Subcutaneous abdominal adipose tissue (tissue), 5 donors: ENCODE results near the gene F9.

Experiments used
- H3K27ac ChIP-seq: one replicate; pipeline ENCODE4 v1.7.0; 2013; ENCODE audit warnings: low read depth, mild to moderate bottlenecking, inconsistent platforms, low read length, moderate library complexity
- H3K27me3 ChIP-seq, 5 donors: one replicate each; pipeline ENCODE4 v1.7.0; 2013; ENCODE audit warnings: low read length in 5 of 5, inconsistent platforms in 1 of 5; ENCODE audit not compliant: control insufficient read depth in 5 of 5, insufficient read depth in 4 of 5
- H3K36me3 ChIP-seq, 5 donors: one replicate each; pipeline ENCODE4 v1.7.0; 2013; ENCODE audit warnings: low read length in 5 of 5; ENCODE audit not compliant: control insufficient read depth in 5 of 5, insufficient read depth in 5 of 5
- H3K4me1 ChIP-seq, 5 donors: one replicate each; pipeline ENCODE4 v1.7.0; 2013; ENCODE audit warnings: low read length in 5 of 5, mild to moderate bottlenecking in 3 of 5, moderate library complexity in 1 of 5; ENCODE audit not compliant: control insufficient read depth in 5 of 5, insufficient read depth in 5 of 5
- H3K4me3 ChIP-seq, 5 donors: one replicate each; pipeline ENCODE4 v1.7.0; 2013; ENCODE audit warnings: low read length in 5 of 5, low read depth in 1 of 5
- H3K9ac ChIP-seq, 5 donors: one replicate each; pipeline ENCODE4 v1.7.0; 2013; ENCODE audit warnings: low read length in 5 of 5, mild to moderate bottlenecking in 4 of 5, moderate library complexity in 3 of 5
- H3K9me3 ChIP-seq, 5 donors: one replicate each; pipeline ENCODE4 v1.7.0; 2013; ENCODE audit warnings: low read length in 5 of 5; ENCODE audit not compliant: control insufficient read depth in 5 of 5
- donor health status: healthy.
- donor health status: healthy.
- donor health status: healthy.
- donor health status: healthy.
- donor health status: healthy.

Gene F9

GRCh38 chrX:139566981-139567380 is 36.4 kb downstream of the F9 start:
- Histone ChIP-seq H3K9me3 (no peaks in the 10 kb centered on the region), H3K9ac (no peak overlapping the region)

GRCh38 chrX:139581068-139581467 is 50.5 kb downstream of the F9 start:
- H3K4me1 ChIP-seq, result peaks cover 0 to 3% (median 0%) of the 10 kb centered on the region in 5 donors
- no peak overlapping the region for H3K27ac ChIP-seq
- no peak overlapping the region for H3K9ac ChIP-seq
- peaks cover 0 to 5% (median 3%) of the 10 kb centered on the region in 5 donors for H3K27me3 ChIP-seq
- no peaks in the 10 kb centered on the region for H3K36me3 ChIP-seq
- H3K9me3 ChIP-seq, result no peaks in the 10 kb centered on the region
- H3K4me3 ChIP-seq, result no peak overlapping the region

More at GRCh38 chrX:139566981-139567380, 36.4 kb downstream of the F9 start:
- Histone ChIP-seq H3K4me1 (no peaks in the 10 kb centered on the region), H3K4me3 (no peak overlapping the region), H3K27ac (no peak overlapping the region), H3K36me3 (no peaks in the 10 kb centered on the region), H3K27me3 (peaks cover 0 to 4% (median 0%) of the 10 kb centered on the region in 5 donors)

GRCh38 chrX:139585613-139586012 is 55.1 kb downstream of the F9 start:
- Histone ChIP-seq H3K27ac (no peak overlapping the region), H3K9me3 (no peaks in the 10 kb centered on the region), H3K4me3 (no peak overlapping the region), H3K4me1 (peaks cover 0 to 3% (median 0%) of the 10 kb centered on the region in 5 donors), H3K9ac (no peak overlapping the region), H3K27me3 (peaks cover 0 to 5% (median 2%) of the 10 kb centered on the region in 5 donors), H3K36me3 (no peaks in the 10 kb centered on the region)

DNA sequence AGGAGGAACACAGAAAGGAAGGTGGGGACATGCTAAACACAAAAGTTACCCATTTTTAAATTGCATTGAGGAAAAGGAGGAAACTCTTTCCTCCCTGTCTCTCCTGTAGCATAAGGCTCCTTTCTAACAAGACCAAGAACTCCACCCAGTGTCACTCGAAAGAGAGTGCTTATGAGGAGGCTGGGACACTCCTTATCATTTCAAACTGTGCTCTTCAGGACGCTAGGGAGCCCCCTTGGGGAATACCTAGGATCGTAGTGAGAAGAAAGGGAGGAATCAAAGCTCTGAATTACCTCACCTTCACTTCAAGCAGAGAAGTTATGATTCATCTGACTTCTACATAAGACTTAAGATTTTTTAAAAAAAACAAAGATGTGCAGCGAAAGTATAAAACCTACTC is 65.5 kb downstream of the F9 start:
- no peak overlapping the region for H3K27ac ChIP-seq
- H3K9ac ChIP-seq, result no peak overlapping the region
- H3K4me3 ChIP-seq, result no peak overlapping the region
- no peaks in the 10 kb centered on the region for H3K36me3 ChIP-seq
- H3K27me3 ChIP-seq, result peaks cover 0 to 2% (median 0%) of the 10 kb centered on the region in 5 donors
- no peaks in the 10 kb centered on the region for H3K4me1 ChIP-seq
- H3K9me3 ChIP-seq, result peaks cover 0 to 5% (median 2%) of the 10 kb centered on the region in 5 donors

- Histone ChIP-seq H3K27me3 (peaks cover 0 to 2% (median 0%) of the 10 kb centered on the region in 5 donors), H3K9ac (no peak overlapping the region), H3K4me3 (no peak overlapping the region), H3K27ac (no peak overlapping the region), H3K9me3 (peaks cover 0 to 12% (median 4%) of the 10 kb centered on the region in 5 donors), H3K4me1 (no peaks in the 10 kb centered on the region), H3K36me3 (no peaks in the 10 kb centered on the region)
These were observed 69.6 kb downstream of the F9 start for GRCh38 chrX:139600105-139600504.
